CD4-positive, alpha-beta T cell treated with Interferon gamma for 1 hour (primary cell): ENCODE results near the gene RBM22.

Experiments used
- DNase-seq: peaks from one replicate; pipeline ENCODE4 v3.0.0-alpha.2; 2020

Gene RBM22

DNA sequence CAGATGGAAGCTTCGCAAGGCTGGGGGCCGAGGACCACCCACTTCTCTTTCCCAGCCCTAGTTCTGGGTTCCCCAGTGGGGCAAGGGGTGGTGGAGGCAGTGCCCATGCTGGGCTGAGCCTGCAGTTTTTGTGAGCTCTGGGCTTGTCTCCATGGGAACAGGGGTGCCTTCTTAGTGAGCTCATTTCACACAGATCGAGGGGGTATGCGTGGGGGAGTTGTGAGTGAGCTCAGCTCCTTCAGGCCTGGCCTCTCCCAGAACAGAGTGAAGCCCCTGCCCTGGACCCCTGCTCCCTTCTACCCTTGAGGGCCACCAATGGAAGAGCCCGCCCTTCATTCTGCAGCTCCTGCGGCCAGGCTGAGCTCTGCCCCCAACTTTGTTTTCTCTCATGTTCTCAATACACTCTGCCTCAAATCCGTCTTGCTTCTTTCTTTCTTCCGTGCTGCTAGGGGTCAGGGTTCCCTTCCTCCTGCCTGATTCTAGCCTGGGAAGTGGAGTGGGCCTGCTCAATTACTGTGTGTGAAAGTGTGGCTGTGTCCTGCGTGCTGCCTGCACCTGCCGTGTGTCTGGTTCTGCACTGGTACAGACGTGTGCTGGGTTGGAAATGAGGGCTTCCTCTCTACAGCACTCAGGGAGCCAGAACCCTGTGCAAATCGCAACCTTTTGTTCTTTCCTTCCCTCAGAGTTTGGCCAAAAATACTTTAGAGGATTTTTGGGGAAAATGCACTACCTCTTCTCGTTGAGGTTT lies 48.8 kb downstream of the RBM22 start:
- DNase-seq = no peak

- DNase-seq = no peak
Observed at GRCh38 chr5:150651382-150651781, 49.5 kb downstream of the RBM22 start.

- DNase-seq = no peak
Observed at GRCh38 chr5:150650021-150651006, 50.5 kb downstream of the RBM22 start.

DNA sequence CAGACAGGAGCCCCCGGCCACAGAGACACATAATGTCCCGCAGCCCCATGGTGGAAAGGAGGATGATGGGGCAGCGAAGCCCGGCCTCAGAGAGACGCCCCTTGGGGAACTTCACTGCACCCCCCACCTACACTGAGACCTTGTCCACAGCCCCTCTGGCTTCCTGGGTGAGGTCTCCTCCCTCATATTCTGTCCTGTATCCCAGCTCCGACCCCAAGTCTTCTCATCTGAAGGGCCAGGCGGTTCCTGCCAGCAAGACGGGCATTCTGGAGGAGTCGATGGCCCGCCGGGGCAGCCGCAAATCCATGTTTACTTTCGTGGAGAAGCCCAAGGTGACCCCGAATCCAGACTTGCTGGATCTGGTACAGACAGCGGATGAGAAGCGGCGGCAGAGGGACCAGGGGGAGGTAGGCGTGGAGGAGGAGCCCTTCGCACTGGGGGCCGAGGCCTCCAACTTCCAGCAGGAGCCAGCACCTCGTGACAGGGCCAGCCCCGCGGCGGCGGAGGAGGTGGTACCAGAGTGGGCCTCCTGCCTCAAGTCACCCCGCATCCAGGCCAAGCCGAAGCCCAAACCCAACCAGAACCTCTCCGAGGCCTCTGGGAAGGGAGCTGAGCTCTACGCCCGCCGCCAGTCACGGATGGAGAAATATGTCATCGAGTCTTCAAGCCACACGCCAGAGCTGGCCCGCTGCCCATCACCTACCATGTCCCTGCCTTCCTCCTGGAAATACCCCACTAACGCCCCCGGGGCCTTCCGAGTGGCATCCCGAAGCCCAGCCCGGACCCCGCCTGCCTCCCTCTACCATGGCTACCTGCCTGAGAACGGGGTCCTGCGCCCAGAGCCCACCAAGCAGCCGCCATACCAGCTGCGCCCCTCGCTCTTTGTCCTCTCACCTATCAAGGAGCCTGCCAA lies 51.5 kb downstream of the RBM22 start:
- DNase-seq = no peak

DNA sequence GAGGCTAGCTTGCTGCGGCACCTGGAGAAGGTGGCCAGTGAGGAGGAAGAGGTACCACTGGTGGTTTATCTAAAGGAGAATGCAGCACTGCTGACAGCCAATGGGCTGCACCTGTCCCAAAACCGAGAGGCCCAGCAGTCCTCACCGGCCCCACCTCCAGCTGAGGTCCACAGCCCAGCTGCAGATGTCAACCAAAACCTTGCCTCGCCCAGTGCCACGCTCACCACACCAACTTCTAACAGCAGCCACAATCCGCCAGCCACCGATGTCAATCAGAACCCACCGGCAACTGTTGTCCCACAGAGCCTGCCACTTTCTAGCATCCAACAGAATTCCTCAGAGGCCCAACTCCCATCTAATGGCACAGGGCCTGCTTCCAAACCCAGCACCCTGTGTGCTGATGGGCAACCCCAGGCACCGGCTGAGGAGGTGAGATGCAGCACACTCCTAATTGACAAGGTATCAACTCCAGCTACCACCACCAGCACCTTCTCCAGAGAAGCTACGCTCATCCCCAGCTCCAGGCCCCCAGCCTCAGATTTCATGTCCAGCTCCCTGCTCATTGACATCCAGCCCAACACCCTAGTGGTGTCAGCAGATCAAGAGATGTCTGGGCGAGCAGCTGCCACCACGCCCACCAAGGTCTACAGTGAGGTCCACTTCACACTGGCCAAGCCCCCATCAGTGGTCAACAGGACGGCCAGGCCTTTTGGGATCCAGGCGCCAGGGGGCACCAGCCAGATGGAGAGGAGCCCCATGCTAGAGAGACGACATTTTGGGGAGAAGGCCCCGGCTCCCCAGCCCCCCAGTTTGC lies 52.4 kb downstream of the RBM22 start:
- no peak for DNase-seq

DNA sequence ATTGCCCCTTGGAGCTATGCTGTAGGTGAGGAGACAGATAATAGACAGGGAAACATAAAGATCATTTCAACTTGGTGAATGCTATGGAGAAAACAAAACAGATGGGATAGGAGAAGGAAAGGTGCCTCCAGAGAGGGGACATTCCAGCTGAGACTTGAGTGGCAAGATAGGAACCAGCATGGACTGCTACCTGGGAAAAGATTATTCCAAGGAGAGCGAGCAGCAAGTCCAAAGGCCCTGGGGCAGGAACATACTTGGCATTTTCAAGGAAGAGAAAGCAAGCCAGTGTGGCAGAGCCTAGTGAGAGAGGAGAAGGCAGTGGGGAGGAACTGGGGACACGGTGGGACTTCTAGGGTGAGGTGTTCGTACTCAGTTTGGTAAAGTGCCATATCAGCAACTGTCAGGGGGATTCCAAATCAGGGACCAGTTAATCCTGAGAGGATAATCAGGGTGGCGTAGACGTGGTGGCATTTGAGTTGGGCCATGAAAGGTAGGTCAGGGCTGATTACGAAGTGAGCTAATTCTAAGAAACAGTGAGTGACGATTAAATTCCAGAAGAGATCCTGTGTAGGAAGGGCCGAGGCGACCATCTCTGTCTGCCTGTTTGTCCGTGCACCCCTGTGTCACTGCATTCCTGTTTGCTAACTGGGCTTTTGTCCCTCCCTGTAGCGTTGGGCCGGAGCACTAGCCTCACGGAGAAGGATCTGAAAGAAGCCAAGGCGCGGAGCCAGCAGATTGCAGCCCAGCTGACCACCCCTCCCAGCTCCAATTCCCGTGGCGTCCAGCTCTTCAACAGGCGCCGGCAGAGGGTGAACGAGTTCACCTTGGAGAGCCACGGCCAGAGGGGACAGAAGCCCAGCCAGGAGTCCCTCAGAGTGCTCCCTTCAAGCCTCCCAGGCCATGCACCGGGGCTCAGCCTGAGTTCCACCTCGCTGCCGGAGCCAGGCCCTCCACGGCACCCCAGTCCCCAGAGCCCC lies 53.3 kb downstream of the RBM22 start:
- DNase-seq = no peak

DNA sequence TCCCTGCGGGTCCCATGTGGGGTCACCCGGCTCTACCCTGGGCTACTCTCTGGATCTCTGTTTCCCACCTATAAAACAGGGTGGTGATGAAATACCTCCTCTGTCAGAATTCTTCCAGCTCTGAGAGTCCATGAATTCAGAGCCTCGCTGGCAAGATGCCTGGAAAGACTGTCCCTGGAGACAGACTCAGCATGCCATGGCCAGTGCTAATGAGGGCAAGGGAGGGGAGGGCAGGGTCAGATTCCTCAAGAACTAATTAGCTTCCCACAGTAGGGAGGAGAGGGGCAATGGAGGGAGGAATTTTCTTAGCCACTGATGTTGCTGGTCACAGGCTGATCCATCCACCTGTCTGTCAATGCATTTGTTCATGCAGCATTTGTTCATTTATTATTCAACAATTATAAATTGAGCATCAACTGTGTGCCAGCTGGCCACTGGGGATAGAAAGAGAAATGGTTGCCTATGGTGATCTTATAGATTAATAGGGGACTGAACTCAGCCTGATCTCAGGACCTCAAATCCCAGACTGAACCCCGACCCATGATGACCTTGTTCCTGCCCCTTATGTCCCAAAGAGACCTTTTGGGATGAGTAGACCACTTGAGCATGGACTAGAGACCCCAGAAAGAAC lies 55.7 kb downstream of the RBM22 start:
- no peak for DNase-seq

DNA sequence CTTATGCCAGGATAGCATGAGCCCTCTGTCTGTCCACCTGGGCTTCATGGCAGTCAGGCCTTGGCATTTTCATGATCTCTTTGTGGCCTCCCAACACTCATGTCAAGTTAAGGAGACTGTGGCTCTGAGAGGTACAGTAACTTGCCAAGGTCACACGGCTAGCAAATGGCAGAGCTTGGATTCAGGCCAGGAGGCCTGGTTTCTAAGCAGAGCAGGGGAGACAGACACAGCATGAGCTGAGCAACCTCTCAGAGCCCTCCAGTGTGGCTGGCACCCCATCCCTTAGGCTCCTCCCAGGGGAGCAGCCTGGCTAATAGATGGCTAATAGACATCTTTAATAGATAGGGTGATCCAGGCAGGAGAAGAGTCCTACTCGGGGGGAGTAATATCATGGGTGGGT lies 56.3 kb downstream of the RBM22 start:
- no peak for DNase-seq

DNA sequence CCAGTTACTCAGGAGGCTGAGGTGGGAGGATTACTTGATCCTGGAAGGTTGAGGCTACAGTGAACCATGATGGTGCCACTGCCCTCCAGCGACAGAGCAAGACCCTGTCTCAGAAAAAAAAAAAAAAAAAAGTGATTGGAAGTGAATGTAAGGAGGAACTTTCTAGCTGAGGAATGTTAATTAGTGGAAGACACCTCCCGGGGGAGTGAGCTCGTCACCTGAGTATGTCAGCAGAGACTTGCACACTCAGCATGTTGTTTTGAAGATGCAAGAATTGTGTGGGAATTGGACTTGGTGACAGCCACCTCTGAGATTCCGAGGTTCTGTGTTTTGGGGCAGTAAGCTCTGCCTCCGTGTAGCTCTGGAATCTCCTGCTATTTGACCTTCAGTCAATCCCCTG lies 56.8 kb downstream of the RBM22 start:
- no peak for DNase-seq

DNA sequence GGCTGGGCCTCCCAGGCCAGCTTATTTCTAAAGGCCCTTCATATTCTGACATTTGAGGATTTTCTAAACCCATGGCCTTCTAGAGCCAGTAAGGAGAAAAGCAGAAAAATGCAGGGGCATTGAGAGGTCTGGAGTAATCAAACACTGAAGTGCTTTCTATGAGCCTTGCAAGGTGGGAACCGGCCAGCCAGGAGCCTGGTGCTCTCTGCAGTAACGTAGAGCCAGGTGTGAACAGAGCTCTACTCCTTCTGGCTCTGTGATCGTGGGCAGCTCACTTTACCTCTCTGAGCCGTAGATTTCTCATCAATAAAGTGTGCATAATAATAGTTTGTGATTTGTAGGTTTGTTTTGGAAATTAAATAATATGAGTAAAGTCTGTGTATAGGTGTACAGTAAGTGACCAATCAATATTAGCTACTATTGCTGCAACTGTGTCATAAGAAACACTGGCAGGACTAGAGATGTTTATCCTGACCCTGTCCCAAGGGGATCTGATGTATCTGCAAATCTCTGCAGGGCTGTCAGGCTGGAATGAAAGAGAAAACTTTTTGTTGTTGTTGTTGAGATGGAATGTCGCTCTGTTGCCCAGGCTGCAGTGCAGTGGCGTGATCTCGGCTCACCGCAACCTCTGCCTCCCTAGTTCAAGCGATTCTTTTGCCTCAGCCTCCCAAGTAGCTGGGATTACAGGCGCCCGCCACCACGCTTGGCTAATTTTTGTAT lies 57.7 kb downstream of the RBM22 start:
- DNase-seq = no peak

- DNase-seq = no peak
Observed at GRCh38 chr5:150642567-150642927, 58.3 kb downstream of the RBM22 start.

GRCh38 chr5:150641824-150642566 lies 58.9 kb downstream of the RBM22 start:
- no peak for DNase-seq

DNA sequence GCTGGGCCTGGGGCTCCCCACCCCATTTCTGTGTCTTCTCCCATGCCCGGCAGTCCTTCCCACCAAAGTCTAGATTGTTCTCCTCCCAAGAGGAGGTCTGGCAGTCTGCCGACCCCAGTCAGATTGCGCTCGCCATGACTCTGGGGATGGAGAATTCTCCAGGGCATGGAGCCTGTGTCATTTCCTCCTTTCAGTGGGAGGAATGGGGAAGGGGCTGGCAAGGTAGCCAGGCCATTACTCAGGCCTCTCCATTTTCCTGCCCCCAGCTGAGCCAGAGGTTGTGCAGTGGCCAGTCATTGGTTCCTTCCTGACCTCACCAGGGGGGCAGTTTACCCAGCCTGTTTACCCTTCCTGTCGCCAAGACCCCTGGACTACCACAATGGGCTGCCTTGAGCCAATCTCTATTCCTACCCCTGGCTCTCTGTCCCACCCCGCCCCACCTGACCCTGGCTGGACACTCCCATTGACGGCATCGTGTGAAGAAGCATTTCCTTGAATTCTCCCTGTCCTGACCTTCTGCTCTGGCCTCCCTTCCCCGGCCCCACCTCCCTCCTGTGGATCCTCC lies 59.8 kb downstream of the RBM22 start:
- DNase-seq = no peak
